ENCODE data around the gene EYS.

DNA sequence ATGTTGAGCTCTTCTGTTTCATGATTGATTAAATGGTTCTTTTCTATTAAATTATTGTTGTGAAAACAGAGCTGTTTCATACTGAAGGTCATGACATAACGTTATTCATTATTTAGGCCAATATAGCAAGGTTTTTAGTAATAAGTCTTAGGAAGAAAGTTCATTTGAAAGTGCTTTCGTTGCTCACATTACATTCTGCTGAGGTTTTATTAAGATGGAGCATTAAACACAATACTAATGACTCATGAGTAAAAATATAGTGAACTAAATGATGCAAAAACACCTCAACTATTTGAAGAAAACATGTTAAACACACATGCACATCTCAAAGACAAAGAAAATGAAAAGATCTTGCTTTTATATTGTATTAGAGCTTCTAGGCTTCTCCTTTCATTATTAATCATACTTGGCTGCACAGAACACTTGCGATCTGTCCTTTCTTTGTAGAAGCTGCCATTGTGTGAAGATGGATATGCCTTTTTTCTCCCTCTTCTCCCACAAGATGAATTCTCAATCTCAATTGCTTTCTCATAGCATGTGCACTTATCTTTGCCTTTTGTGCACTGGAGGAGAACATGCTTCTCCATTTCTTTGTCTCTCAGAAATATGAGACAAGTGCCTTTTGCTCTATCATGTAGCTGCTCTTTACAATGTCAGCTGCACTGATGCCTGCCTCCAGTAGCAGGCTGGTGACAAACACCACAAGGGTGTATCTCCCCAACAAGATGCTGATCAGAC is 1759.1 kb downstream of the EYS start:
- TF ChIP-seq EP300 (IDR thresholded peaks at IDR 0.05) = no peak
- TF ChIP-seq POLR2A (IDR thresholded peaks at IDR 0.05; ENCODE audit: low read depth) = no peak
